C4-2B (cell line): ENCODE results near the gene COX6B2.

Source experiments
- ZFX ChIP-seq: fragments of 450-650 bp; IDR thresholded peaks from 2 replicates; pipeline ENCODE4 v1.6.1; 2017
- TF ChIP-seq, protein P1 (sequence below): fragments of 450-650 bp; conservative IDR thresholded peaks from 2 replicates; pipeline ENCODE4 v1.5.1; 2017; ENCODE audit warnings: mild to moderate bottlenecking

DNA sequence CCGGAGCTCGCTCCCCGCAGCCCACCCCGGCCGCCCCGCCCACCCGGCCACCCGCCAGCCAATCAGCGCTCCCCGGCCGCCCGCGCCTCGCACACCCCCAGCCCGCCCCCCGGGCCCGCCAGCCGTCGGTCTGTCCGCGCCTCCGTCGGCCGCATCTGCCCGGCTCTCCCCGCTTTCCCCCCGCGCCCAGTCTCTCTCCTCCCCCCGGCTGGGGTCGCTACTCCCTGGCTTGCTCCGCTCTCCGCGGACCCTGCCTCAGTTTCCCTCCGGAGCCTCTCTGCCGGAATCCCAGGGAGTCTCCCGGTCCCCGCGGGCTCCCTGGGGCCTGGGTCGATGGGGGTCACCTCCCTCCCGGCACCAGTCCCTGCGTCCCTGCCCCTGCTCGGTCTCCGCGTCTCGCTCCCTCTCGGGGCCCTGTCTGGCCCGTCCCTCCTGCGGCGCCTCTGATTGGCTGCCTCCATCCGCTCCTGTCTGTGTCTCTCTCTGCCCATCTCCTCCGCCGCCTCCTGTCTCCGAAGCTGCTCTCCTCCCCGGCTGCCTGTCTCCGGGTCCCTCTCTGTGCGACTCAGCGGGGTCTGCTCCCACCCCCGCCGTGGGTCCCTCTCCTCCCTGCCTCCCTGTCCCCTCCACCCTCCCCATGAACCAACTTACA is 15.3 kb upstream of the COX6B2 start:
- TF ChIP-seq, protein P1, sequence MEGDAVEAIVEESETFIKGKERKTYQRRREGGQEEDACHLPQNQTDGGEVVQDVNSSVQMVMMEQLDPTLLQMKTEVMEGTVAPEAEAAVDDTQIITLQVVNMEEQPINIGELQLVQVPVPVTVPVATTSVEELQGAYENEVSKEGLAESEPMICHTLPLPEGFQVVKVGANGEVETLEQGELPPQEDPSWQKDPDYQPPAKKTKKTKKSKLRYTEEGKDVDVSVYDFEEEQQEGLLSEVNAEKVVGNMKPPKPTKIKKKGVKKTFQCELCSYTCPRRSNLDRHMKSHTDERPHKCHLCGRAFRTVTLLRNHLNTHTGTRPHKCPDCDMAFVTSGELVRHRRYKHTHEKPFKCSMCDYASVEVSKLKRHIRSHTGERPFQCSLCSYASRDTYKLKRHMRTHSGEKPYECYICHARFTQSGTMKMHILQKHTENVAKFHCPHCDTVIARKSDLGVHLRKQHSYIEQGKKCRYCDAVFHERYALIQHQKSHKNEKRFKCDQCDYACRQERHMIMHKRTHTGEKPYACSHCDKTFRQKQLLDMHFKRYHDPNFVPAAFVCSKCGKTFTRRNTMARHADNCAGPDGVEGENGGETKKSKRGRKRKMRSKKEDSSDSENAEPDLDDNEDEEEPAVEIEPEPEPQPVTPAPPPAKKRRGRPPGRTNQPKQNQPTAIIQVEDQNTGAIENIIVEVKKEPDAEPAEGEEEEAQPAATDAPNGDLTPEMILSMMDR = no peak
- no peak for TF ChIP-seq ZFX
